HK-2 (cell line): ENCODE results near the gene CLEC10A.
"Not testable (repeated sequence)": the region's sequence is repeated elsewhere in the genome, so short reads cannot be mapped to it uniquely, and the experiment has no call there.

ENCODE experiments used
- DNase-seq: peaks from one replicate; pipeline ENCODE4 v3.0.0-alpha.2; 2018; ENCODE audit not compliant: unreplicated experiment

The CLEC10A gene, protein sequence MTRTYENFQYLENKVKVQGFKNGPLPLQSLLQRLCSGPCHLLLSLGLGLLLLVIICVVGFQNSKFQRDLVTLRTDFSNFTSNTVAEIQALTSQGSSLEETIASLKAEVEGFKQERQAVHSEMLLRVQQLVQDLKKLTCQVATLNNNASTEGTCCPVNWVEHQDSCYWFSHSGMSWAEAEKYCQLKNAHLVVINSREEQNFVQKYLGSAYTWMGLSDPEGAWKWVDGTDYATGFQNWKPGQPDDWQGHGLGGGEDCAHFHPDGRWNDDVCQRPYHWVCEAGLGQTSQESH

GRCh38 chr17:7079581-7080455 lies at the start of gene CLEC10A:
Gene CLEC10A, minus strand, starts transcription at chr17:7080251. Its CDS starts 1,439 bp downstream, at chr17:7078812.
- no peak for DNase-seq

- DNase-seq, result no peak
Measured at GRCh38 chr17:7129311-7129710, 49.3 kb upstream of the CLEC10A start.

- no peak for DNase-seq
Measured at GRCh38 chr17:7128160-7128559, 48.1 kb upstream of the CLEC10A start.

GRCh38 chr17:7127501-7127900 lies 47.5 kb upstream of the CLEC10A start:
- not testable (repeated sequence) for DNase-seq

DNA sequence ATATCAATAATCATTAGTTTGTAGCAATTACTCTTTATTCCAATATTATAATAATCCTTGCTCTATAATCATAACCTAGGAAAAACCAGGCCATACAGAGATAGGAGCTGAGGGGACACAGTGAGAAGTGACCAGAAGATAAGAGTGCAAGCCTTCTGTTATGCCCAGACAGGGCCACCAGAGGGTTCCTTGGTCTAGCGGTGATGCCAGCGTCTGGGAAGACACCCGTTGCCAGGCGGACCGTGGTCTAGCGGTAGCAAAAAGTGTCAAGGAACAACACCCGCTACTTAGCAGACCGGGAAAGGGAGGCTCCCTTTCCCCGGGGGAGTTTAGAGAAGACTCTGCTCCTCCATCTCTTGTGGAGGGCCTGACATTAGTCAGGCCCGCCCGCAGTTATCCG lies 46.3 kb upstream of the CLEC10A start:
- not testable (repeated sequence) for DNase-seq

DNA sequence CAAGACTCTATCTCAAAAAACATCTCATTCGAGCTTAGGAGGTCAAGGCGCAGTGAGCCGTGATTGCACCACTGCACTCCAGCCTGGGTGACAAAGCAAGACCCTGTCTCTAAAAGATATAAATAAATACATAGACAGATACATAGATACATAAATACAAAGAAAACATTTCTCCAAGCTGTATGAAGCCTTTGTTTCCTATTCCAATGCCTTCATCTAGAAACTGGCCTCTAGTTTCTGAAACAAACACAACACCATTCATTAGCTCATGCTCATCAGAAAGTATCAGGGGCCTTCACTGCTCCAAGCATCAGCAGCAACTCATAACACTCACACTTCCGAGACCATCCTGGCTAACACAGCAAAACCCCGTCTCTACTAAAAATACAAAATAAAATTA lies 44.9 kb upstream of the CLEC10A start:
- DNase-seq, result no peak

DNA sequence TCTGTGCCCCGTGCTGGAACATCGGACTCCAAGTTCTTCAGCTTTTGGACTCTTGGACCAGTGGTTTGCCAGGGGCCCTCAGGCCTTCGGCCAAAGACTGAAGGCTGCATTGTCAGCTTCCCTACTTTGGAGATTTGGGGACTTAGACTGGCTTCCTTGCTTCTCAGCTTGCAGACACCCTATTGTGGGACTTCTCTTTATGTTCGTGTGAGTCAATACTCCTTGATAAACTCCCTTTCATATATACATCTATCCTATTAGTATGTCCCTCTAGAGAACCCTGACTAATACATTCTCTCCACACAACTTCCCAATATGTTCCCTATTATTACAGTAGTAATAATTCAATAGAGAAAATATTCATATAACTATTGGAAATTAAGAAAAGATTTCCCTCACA lies 43.8 kb upstream of the CLEC10A start:
- no peak for DNase-seq

- no peak for DNase-seq
Measured at GRCh38 chr17:7122381-7122780, 42.3 kb upstream of the CLEC10A start.

- DNase-seq, result not testable (repeated sequence)
Measured at GRCh38 chr17:7120635-7121034, 40.6 kb upstream of the CLEC10A start.

GRCh38 chr17:7120123-7120522 lies 40.1 kb upstream of the CLEC10A start:
- DNase-seq, result no peak

DNA sequence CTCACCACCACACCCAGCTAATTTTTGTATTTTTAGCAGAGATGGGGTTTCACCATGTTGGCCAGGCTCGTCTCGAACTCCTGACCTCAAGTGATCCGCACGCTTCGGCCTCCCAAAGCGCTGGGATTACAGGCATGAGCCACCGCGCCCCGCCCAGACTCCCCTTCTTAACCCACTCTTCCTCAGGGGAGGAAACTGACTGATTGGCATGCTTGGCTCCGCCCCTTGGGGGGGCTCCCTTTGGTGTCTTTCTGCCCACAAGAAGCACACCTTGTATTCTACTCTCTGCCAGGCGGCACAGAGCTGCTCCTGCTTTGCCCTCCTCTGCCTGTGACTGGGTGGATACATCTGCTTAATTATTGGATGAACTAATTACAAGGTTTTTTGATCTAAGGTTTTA lies 39.3 kb upstream of the CLEC10A start:
- no peak for DNase-seq

DNA sequence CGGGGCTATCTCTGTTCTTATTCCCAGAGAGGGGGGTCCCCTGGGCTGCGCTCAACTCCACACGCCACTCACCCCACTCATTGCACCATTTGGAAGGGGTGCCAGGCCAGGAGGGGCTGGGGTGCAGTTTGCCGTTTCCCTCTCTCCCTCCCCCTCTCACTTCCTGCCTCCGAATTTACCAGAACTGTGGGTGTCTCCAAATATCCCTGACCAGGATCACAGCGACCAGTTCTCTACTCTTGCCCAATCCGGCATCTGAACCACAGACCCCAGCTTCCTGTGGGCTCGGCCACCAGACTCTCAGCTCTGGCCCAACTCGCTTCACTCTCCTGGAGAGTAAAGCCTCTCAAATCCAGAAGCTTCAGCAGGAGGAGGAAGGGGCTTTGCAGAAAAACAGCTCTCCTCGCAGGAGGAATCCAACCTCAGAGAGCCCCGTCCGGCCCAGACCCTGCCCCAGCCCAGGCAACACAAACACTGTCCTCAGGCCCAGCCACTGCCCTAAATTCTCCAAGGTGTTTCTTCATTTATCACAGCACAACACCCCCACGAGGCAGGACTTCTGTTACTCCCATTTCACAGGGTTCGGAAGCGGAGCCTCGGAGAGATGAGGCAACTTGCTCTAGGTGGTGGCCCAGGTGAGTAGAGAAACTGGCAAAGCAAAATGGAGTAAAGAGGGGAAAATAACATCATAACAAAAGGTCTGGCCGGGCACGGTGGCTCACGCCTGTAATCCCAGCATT lies 35.0 kb upstream of the CLEC10A start:
- DNase-seq, result no peak

DNA sequence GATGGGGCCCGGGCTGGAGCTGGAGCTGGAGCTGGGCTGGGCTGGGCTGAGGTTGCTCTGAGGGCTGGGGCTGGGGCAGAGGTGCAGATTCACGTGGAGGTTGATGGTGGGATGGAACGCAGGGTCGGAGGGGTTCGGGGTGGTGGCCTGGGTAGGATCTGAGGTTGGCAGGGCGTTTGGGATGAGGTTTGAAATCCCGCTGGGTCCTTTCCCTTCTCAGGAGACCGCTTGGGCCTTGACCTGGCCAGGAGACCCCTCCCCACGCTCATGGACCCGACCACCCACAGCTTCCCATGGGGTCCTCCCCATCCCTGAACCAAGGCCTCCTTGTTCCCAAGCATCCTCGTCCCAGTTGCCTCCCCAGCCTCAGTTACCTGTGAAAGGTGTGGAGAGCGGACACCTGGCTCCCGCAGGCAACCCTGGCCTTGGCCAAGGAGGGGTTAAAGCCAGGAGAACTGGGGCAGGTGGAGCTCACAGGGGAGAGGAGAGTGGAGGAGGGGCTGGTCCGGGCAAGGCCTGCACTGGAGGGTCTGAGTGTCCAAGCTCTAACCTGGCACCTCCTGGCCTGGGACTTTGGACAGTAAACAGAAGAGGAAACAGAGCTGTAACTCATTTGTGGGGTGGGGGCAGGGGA lies 34.3 kb upstream of the CLEC10A start, which contains the start of gene ASGR2:
Gene ASGR2, minus strand, starts transcription at position 582 of the 634 bp plus-strand sequence. CDS start 582 bp downstream, outside the sequence.
- no peak for DNase-seq

DNA sequence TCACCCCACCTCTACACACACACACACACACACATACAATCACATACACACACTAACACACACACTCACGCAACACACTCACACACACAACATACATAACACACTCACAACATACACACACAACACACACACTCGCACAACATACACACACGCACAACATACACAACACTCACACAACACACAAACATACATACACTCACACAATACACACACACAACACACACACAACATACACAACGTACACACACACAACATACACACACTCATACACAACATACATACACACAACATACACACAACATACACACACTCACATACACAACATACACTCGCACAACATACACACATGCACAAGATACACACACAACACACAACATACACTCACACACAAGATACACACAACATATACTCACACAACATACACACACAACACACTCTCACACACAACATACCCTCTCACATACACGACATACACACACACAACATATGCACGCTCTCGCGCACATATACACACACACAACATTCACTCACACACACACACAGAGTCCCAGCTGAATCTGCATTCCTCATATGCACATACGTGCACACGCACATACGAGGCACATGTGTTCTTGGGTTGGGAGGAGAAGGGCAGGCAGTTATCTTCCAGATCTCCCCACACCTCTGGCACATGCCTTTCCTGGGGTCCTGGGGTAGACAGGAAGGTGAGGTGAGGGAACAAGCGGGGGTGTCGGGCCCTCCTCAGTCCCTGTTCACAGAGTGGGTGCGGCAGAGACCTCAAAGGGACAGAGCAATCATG lies 33.4 kb upstream of the CLEC10A start:
- no peak for DNase-seq

DNA sequence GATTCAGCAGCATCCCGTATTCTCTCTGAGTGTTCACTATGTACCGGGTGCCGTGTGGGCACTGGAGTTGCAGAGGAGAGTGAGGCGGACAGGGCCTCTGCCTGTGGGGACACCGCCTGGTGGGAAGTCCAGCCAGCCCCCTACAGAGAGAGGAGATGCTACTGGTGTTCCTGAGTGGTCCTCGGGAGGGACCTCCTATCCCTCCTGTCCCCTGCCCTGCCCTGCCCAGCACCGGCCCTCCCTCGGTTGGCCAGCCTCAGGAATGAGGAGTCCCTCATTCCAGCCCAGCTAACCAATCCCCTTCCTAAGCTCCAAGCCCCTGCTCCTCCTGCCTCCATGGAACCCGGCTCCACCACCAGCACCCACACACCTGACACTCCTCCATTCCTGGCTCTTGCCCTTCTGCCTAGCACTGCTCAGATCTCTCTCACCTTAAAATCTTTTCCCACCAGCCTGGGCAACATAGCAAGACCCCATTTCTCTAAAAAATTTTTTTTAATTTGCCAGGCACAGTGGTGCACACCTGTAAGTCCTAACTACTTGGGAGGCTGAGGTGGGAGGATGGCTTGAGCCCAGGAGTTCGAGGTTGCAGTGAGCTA lies 32.6 kb upstream of the CLEC10A start:
- no peak for DNase-seq

- DNase-seq, result no peak
Measured at GRCh38 chr17:7111784-7112509, 31.9 kb upstream of the CLEC10A start.

DNA sequence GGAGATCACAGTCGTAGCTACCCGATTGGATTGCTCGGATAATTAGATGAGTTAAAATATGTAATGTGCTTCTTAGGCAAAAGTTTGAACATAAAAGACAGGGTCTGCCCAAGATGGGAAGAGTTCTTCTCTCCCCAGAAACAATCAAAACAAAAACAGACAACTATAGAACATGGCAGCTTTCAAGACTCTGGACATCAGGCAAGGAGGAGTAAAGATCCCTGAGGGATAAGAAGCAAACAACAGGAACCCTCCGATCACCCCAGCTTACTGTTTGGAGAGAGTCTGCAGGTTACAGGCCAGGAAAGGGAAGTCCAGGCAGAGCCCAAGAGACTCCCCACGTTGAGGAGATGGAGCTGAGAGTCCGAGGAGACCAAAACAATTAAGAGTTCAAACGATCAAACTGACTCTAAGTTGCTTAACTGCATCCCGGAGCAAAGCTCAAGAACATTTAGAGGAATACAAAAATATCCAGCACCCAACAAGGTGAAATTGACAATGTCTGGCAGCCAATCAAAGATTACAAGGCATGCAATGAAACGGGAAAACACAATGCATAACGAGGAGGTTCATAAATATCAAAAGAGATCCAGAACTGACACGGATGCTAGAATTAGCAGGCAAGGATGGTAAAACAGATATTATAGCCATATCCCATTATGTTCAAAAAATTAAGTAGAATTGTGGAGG lies 30.7 kb upstream of the CLEC10A start:
- no peak for DNase-seq

DNA sequence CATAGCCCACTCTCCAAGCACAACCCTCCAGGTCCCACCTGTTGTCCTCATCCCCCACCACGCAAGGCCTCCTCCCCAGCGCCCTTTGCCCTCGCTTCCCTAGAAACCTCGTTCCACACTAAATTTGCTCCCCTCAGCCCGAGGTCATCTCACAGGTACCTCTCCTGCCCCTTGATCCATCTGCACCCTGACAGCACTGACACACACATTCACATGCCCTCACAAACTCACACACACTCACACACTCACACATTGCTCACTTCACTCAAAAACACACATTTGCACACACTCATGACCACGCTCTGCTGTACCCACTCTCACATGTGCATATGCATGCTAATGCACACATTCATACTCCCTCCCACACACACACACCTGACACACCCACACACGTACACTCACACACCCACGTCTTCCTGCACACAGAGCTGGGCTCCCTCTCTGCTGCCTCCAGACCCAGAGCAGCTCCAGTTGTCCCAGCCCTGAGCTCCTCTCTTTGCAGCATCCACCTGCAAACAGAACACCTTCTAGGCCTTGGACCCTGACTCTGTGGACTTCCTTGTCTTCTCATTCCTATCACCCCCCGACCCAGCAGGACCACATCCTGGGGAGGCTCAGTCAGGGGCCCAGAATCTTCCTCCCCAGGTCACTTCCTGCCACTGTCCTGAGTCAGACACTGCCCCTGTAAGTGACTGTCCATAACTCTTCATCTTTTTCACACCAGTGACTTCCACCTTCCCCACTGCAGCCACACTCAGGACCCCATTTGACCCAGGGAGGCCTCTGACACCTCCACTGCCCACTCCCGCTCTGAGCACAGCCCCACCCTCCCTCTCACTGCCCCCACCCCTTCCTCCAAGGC lies 29.6 kb upstream of the CLEC10A start:
- DNase-seq, result no peak
